GM12872 (cell line): Measurements from ENCODE around the gene PATE4.

Source experiments
- TF ChIP-seq, protein P1 (sequence below): IDR thresholded peaks from 3 replicates; pipeline ENCODE4 v1.5.1; 2011; ENCODE audit warnings: low read depth, mild to moderate bottlenecking, low read length, moderate library complexity; ENCODE audit not compliant: insufficient read depth

Gene PATE4, protein sequence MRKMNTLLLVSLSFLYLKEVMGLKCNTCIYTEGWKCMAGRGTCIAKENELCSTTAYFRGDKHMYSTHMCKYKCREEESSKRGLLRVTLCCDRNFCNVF

DNA sequence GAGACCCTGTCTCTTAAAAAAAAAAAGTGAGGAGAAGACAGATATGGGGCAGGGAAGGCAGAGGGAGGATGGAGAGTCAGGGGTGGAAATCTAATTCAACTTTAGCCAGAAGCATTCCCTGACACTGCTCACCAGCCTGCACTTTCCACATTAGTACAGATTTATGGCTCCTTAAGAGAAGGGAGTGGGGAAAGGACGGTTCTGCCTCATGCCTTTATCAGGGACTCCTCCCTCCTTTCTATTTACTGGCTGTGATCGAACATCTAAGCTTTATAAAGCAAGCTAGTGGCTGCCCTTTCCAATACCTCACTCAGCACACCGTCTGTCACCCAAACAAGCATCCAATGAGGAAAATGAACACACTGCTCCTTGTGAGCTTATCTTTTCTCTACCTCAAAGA lies at the start of gene PATE4:
Gene PATE4 (plus strand): TSS at position 301 of the 400 bp plus-strand sequence. CDS start 44 bp downstream, at position 345.
- TF ChIP-seq, protein P1, sequence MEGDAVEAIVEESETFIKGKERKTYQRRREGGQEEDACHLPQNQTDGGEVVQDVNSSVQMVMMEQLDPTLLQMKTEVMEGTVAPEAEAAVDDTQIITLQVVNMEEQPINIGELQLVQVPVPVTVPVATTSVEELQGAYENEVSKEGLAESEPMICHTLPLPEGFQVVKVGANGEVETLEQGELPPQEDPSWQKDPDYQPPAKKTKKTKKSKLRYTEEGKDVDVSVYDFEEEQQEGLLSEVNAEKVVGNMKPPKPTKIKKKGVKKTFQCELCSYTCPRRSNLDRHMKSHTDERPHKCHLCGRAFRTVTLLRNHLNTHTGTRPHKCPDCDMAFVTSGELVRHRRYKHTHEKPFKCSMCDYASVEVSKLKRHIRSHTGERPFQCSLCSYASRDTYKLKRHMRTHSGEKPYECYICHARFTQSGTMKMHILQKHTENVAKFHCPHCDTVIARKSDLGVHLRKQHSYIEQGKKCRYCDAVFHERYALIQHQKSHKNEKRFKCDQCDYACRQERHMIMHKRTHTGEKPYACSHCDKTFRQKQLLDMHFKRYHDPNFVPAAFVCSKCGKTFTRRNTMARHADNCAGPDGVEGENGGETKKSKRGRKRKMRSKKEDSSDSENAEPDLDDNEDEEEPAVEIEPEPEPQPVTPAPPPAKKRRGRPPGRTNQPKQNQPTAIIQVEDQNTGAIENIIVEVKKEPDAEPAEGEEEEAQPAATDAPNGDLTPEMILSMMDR: no peak

DNA sequence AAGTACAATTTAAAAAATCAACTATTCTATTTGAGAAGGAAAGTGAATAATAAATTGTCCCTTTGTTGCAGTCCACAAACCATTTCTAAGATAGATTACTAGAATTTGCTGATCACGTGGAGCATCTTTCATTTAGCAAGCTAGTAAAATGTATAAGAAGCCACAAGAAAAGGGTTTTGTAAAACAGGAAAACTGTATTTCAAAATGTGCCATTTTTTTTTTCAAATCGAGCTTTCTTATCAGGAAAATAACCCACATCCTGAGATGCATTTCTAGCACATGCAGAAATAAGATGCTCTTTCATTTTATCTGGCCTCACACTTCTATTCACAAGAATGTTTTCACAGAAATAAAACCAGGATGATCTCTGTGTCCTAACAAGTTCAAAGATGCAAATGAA lies 48.4 kb upstream of the PATE4 start:
- TF ChIP-seq, protein P1: no peak

DNA sequence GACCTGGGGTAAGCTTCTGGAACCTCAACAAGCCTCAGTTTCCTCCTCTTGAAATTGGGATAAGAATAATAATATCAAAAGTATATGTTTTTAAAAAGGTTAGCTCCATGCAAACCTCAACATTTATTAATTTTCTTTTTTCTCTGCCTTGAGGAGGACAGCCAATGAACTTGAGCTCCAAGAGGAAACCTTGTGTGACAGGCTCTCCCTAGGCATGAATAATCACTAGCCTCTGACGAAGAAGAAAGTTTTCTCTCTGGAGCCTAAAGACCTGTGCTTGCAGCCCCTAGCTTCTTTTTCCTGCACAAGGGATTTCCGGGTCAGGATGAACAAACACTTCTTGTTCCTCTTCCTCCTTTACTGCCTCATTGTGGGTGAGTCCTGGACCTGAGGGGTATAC lies 45.3 kb upstream of the PATE4 start, which contains the start of gene PATE3:
Gene PATE3 (plus strand): TSS at position 301 of the 400 bp plus-strand sequence. CDS start 25 bp downstream, at position 326.
- TF ChIP-seq, protein P1: no peak

DNA sequence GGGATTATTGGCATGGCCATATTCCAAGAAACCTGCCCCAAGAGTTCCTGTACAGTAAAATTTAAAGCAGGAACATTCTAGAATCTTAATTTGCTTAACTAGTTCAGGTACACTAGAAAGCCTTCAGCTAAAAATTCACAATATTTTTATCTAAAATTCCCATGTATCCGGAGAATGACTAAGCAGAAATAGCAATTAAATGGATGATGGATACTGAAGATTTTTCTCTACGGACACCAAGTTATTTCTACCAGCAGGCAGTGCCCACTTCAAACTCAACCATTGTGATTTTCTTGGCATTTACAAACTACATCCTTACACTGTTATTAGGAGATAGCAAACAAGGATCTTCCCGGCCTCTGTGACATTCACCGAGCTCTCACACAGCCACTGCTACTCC lies 42.3 kb upstream of the PATE4 start:
- TF ChIP-seq, protein P1: no peak

DNA sequence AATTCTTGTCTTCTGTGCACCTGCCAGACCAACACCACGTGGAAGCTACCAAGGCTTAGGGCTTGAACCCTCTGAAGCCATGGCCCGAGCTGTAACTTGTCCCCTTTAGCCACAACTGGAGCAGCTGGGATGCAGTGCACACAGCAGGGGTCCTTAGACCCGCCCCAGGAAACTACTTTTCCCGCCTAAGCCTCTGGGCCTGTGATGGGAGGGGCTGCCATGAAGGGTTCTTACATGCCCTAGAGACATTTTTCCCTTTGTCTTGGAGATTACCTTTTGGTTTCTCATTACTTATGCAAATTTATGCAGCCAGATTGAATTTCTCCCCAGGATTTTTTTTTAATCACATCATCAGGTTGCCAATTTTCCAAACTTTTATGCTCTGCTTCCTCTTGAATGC lies 35.5 kb upstream of the PATE4 start:
- TF ChIP-seq, protein P1: no peak

DNA sequence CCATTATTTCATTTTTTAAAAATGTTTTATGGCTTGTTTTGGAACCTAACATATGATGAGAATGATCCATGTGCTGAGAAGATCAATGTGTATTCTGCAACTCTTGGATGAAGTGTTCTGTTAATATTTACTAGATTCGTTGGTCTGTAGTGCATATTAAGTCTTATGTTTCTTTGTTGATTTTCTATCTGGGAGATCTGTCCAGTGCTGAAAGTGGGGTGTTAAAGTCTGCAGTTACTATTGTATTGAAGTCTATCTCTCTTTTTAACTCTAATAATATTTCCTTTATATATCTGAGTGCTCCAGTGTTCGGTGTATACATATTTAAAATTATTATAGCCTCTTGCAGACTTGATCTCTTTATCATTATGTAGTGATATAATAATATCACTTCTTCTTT lies 33.3 kb upstream of the PATE4 start:
- TF ChIP-seq, protein P1: no peak

DNA sequence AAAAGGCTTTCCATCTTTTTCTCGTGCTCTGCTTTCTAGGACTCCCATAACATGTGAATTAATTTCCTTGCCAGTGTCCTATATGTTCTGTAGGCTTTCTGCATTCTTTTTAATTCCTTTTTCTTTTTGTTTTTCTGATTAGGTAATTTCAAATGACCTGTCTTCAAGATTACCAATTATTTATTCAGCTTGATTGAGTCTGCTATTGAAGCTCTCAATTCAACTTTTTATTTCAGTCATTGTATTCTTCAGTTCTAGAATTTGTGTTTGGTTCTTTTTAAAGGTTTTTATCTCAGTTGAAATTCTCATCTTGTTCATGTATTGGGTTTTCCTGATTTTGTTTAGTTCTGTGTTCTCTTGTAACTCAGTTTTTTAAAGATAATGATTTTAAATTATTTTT lies 30.7 kb upstream of the PATE4 start:
- TF ChIP-seq, protein P1: no peak
